Testis (tissue), 3 donors: ENCODE data around the gene ADCY9. TPM values are rescaled to one million over a fixed set of nuclear protein-coding genes. Genes with fewer than 3 reads are reported as not detected.

Experiments used
- DNase-seq: peaks from one replicate; pipeline ENCODE4 v3.0.0-alpha.2; 2019
- H3K27ac ChIP-seq, 2 donors: fragments of 200-600 bp; sonication (generic); one replicate each; pipeline ENCODE4 v1.5.1; 2019
- H3K27me3 ChIP-seq: fragments of 200-600 bp; sonication (generic); one replicate; pipeline ENCODE4 v1.5.1; 2019
- H3K36me3 ChIP-seq: fragments of 200-600 bp; sonication (generic); one replicate; pipeline ENCODE4 v1.5.1; 2017; ENCODE audit warnings: low read depth; ENCODE audit errors: missing control alignments
- H3K4me1 ChIP-seq: fragments of 200-600 bp; sonication (generic); one replicate; pipeline ENCODE4 v1.5.1; 2019
- H3K4me3 ChIP-seq, 2 donors: fragments of 200-600 bp; sonication (generic); one replicate each; pipeline ENCODE4 v1.5.1; 2017 to 2019
- H3K9me3 ChIP-seq: fragments of 200-600 bp; sonication (generic); one replicate; pipeline ENCODE4 v1.5.1; 2017
- POLR2A ChIP-seq: fragments of 450-650 bp; IDR thresholded peaks from one replicate; pipeline ENCODE4 v1.6.1; 2017; ENCODE audit warnings: antibody characterized with exemption, mild to moderate bottlenecking, moderate library complexity
- WGBS, 2 donors: methylation state at CpG; one replicate each; pipeline ENCODE4 v1.1.5; 2018; 5-methylcytosine and 5-hydroxymethylcytosine counted together
- intact Hi-C: fragments of 100-400 bp; cut with DNase I; formaldehyde crosslinking; loops from one replicate; pipeline ENCODE4 v1.15.1; 2023; ENCODE audit warnings: low total_unique reads
- polyA plus RNA-seq: library from polyadenylated mRNA; stranded (reverse); fragments of 350-450 nt; fragmentation: Illumina TruSeq; extraction: RNeasy Lipid Tissue Mini Kit (QIAGEN cat#74804); gene quantifications from one replicate; pipeline ENCODE4 v1.2.3, GENCODE V29; 2014; ENCODE audit warnings: low read depth, low replicate concordance; ENCODE audit not compliant: insufficient read depth
- small RNA-seq, 2 donors: library from RNA; depleted of rRNA; stranded (forward); fragments of <200 nt; gene quantifications; one replicate each; pipeline ENCODE3, GENCODE V24; 2016
- total RNA-seq, 2 donors: library from RNA; depleted of rRNA; stranded (reverse); fragments of >200 nt; gene quantifications; one replicate each; pipeline ENCODE4 v1.2.3, GENCODE V29; 2016
- TF ChIP-seq, protein P1 (sequence below), 3 experiments: fragments of 450-650 bp in 2 of 3; fragments of 200-600 bp in 1 of 3; sonication (generic) in 1 of 3; IDR thresholded peaks; one replicate each; pipeline ENCODE4 v1.5.1; 2016 to 2019; ENCODE audit warnings: antibody characterized with exemption in 3 of 3, mild to moderate bottlenecking in 2 of 3, moderate library complexity in 1 of 3

ADCY9 gene
- total and polyA plus RNA-seq, 3 donors from 2014 or later: 19.0 to 77.2 (median 52.8) TPM

DNA sequence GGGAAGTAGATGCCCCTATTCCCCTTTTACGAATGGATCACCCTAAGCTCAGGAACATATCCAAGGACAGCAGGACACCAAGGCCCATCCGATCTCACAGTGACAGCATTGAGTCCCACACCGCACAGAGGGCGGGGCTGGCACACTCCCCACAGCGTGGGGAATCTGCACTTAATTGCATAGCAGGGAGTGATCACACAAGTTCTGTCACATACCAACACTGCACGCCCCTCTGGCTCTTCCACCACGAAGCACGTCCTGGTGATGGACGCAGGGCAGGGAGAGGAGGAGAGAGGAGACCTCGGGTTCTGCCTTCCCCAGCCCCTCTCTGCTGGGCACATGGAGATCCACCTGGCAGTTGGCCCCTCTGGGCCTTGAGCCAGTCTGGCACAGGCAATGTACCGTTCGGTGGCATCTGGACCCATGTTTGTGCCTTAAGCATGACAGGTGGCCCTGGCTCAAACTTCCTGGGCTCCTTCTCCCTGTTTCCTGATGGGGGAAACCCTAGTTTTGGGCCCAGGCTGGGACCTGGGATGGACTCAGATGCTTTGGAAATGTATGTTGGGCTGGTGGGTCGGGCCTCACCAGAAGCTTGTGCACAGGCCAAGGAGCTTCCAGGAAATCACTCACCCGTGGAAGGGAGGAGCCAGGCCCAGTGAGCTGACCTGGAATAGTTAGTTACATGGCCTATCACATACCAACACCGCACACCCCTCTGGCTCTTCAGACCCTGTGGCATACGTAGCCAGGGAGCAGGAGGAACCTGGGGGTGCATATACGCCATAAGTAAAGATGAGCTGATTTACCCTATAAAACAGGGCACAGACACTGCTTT is 200.6 kb downstream of the ADCY9 start:
- Histone ChIP-seq H3K27me3 (no peaks in the 10 kb centered on the region), H3K36me3 (no peaks in the 10 kb centered on the region), H3K27ac (no peak overlapping the region), H3K9me3 (no peaks in the 10 kb centered on the region), H3K4me1 (no peaks in the 10 kb centered on the region), H3K4me3 (no peak overlapping the region)
- intact Hi-C loops: no loop called here
- TF ChIP-seq POLR2A: no peak
- TF ChIP-seq, protein P1, sequence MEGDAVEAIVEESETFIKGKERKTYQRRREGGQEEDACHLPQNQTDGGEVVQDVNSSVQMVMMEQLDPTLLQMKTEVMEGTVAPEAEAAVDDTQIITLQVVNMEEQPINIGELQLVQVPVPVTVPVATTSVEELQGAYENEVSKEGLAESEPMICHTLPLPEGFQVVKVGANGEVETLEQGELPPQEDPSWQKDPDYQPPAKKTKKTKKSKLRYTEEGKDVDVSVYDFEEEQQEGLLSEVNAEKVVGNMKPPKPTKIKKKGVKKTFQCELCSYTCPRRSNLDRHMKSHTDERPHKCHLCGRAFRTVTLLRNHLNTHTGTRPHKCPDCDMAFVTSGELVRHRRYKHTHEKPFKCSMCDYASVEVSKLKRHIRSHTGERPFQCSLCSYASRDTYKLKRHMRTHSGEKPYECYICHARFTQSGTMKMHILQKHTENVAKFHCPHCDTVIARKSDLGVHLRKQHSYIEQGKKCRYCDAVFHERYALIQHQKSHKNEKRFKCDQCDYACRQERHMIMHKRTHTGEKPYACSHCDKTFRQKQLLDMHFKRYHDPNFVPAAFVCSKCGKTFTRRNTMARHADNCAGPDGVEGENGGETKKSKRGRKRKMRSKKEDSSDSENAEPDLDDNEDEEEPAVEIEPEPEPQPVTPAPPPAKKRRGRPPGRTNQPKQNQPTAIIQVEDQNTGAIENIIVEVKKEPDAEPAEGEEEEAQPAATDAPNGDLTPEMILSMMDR (IDR thresholded peaks at IDR 0.05): no peak
- 86 to 93% methylated on average over 16 to 17 of the region's 17 CpGs for WGBS, 2 donors
- DNase-seq: no peak

DNA sequence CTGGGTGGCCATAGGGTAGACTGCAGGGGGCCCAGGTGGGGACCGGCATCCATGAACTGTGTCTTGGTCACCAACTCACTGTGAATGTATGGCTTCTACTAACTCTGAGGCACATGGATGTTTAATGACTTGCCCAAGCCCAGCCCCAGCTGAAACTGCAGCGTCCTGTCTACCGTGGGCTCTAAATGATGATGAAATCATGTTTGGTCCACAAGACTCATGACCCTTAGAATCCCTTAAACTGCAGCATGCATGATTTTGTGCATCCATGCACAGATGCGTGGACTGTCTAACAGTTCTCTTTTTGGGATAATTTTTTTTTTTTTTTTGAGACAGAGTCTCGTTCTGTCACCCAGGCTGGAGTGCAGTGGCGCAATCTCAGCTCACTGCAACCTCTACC is 203.3 kb downstream of the ADCY9 start:
- 88 to 95% methylated on average over 6 of the region's 6 CpGs for WGBS, 2 donors
- Histone ChIP-seq H3K9me3 (no peaks in the 10 kb centered on the region), H3K4me3 (no peak overlapping the region), H3K27me3 (no peaks in the 10 kb centered on the region), H3K36me3 (no peaks in the 10 kb centered on the region), H3K4me1 (no peaks in the 10 kb centered on the region), H3K27ac (no peak overlapping the region)
- no peak for DNase-seq
- TF ChIP-seq, protein P1 (IDR thresholded peaks at IDR 0.05): no peak
- TF ChIP-seq POLR2A: no peak
- intact Hi-C loops: no loop called here

Small RNAs within 50 kb of the gene (small RNA-seq; reads per million reads assigned to genes)
- 0 reads per million in 2 donors for gene AC009171.1

Other genes with a start within 250 kb of the ADCY9 start
- 100 to 1,000 TPM; 141 to 185 TPM for gene CREBBP, start 235.7 kb downstream of the ADCY9 start, total RNA-seq
- 86.0 TPM for gene CREBBP, start 235.7 kb downstream of the ADCY9 start, polyA plus RNA-seq
- 1 to 10 TPM; 1.5 to 2.5 TPM for gene SRL, start 125.6 kb upstream of the ADCY9 start, total RNA-seq
- 4.7 TPM for gene SRL, start 125.6 kb upstream of the ADCY9 start, polyA plus RNA-seq
- gene TFAP4, start 156.6 kb upstream of the ADCY9 start, total RNA-seq: 1 to 10 TPM; 3.1 to 4.8 TPM
- 2.7 TPM for gene TFAP4, start 156.6 kb upstream of the ADCY9 start, polyA plus RNA-seq
- 1 to 10 TPM; 4.8 to 6.7 TPM for gene GLIS2, start 199.6 kb upstream of the ADCY9 start, total RNA-seq
- 15.0 TPM for gene GLIS2, start 199.6 kb upstream of the ADCY9 start, polyA plus RNA-seq
- gene PAM16, start 234.9 kb upstream of the ADCY9 start, total RNA-seq: 100 to 1,000 TPM; 126 to 148 TPM
- gene PAM16, start 234.9 kb upstream of the ADCY9 start, polyA plus RNA-seq: 61.8 TPM